GM19372 (cell line): ENCODE data around the gene PIR.

Source experiments
- ATAC-seq: cut with Tn5 transposase; IDR thresholded peaks from one replicate; pipeline ENCODE4 v1.9.1; 2021; ENCODE audit warnings: mild to moderate bottlenecking, low read depth, moderate library complexity; ENCODE audit not compliant: unreplicated experiment

Gene PIR

DNA sequence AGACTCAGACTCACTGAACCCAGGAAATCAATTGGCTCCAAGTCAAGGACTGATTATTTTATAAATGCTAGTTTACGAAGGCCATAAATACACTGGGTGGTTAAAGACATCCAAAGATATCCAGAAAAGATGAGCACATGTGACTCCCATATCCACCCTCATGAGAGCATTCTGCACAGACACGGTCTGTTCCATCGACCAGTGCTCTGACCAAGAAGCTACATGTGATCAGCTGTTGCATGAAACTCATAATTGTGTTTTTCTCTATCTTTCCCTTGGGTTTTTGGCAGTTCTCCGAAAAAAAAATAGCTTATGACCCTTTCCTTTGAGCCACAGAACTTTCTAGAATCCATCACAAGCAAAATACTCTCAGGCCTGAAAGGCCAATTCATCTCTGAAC lies 2.7 kb upstream of the PIR start:
- no peak for ATAC-seq

DNA sequence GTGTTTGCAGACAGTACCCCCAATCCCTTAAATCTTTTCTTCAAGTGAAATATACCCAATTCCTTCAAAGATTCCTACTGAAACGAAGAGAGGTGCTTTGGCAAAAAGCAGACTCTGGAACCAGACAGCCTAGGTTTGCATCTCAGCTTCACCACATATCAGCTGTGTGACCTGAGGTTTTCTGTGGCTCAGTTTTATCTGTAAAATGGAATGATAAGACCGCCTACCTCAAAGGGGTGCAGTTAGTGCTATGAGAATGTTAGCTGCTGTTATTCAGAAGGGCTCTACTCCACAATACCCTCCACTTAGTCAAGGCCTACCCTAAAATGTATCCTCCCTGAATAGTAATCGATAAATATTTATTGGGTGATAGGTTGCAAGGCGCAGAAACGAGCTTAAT lies 664 bp downstream of the PIR start:
- no peak for ATAC-seq

DNA sequence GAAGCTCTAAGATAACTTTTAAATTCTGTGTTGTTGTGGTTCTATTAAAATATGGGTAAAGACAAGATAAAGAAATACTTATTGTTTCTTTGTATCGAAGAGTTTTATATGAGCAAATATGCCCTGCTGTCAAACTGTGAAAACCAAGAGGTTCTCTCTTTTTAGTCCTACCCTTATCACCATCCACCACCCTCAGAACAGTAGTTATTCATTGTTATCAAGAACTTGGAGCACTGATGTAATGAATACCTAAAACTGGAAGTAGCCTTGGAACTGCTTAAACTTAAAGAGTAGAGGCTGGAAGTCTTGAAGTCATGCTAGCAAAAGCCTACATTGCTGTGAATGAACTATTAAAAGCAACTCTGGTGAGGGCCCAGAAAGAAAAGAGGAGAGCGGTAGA lies 9.2 kb downstream of the PIR start:
- no peak for ATAC-seq

DNA sequence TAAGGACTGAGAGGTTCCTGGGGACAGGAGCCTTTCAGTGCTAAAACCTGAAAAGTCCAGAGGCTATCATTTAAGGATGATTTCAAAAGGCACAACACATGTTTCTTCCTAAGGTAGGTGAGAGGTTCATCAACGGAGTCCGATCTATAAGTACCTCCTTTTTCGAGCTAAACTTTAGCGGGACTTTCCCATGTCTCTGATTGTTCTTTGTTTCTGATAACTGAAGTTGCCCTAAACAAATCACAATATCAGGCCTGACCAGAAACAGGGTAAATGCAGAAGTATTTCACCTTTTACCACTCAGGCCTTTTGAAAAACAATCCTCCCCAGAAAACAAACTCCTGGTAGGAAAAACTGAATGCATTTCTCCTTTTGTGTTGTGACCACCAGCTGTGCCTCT lies 17.6 kb downstream of the PIR start:
- no peak for ATAC-seq

DNA sequence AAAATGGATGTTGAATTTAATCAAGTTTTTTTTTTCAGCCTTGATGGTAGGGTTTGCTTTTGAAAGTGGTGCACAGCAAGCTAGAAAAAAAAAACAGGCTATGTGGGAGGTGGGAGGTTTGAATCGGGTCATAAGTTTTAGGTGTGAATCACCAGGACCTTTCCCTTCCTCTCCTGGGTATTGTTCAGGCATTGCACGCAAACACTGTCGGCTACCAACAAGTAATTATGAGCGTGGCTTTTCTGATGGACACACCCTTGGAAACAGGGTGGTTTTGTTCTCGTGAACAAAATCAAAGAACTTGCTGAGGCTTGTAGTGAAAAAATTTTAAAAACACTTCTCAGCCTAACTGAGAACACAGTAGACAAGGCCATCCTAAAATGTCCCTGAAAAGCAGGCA lies 18.1 kb downstream of the PIR start:
- ATAC-seq = no peak

DNA sequence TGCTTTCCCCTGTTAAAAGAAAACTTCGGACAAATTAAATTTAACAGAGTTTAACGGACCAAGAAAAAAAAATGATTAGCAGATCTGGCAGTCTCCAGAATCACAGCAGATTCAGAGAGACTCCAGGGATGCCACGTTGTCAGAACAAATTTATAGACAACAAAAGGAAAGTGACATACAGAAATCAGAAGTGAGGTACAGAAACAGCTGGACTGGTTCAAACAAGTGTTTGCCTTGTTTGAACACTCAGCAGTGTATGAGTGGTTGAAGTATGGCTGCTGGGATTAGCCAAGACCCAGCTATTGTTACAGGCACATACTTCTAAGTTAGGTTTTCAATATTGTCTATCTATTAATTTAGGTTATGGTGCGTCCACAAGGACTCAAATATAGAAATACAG lies 19.1 kb downstream of the PIR start:
- ATAC-seq = no peak

DNA sequence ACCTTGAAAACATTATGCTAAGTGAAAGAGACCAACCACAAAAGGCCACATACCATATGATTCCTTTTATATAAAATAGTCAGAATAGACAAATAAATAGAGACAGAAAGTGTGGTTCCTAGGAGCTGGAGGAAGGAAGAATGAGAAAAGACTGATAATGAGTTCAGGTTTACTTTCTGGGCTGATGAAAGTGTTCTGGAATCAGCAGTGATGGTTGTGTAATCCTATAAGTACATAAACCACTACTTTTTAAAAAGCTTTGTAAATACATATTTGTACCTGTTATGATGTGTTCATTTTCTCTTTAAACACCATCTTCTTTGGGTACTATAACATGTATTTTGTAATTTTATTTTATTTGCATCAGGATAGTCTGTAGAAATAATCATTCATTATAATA lies 20.6 kb downstream of the PIR start:
- ATAC-seq = no peak

DNA sequence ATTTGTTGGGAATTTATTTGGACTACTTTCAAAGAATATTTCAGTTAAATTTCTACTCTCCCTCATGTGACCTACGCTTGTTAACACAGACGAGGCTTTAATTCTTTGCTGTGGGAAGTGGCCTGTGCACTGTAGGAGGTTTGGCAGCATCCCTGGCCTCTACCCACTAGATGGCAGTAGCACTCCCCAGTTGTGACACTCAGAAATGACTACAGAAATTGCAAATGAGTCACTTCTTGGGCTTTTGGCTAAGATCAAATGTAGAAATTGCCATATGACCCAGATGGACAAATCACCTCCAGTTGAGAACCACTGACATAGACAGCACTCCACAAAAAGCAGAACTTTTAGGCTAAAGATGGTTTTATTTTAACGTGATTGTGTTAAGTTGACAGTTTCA lies 22.1 kb downstream of the PIR start:
- ATAC-seq = peak; percentile 68

DNA sequence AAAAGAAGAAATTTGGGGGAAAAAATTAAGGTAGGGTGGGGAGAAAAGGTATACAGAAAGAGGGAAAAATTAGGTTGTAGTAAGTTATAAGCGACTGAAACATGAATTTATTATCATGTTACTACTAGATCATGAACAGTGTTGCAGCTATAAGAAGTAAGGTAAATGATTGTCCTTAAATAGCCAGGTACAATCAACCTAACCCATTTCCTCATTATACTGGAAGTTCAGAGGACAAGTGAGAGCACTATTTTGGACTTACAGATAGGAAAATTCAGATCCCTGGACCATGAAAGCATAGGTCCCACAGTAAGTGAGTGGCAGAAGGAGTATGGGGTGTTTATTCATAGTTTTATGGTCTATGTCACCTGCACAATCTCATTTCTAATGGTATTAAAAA lies 23.5 kb downstream of the PIR start:
- ATAC-seq = no peak

DNA sequence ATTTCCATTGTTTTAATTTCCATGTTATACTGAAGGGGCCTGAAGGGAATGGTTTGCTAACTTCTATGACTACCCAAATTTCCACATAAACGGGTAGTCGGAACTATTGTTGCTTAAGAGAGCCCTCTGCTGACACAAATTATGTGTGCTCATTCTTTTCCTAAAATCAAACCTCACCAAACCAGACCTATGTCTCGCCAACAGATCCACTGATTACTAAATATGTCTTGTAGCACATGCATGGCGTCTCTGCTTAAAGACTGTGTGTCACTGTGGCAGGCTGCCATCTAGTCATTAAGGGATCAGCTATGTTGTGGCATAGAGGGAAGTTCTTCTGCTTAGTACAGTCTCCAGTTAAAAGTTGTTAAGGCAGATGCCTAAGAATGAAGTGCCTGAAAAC lies 25.1 kb downstream of the PIR start:
- no peak for ATAC-seq

DNA sequence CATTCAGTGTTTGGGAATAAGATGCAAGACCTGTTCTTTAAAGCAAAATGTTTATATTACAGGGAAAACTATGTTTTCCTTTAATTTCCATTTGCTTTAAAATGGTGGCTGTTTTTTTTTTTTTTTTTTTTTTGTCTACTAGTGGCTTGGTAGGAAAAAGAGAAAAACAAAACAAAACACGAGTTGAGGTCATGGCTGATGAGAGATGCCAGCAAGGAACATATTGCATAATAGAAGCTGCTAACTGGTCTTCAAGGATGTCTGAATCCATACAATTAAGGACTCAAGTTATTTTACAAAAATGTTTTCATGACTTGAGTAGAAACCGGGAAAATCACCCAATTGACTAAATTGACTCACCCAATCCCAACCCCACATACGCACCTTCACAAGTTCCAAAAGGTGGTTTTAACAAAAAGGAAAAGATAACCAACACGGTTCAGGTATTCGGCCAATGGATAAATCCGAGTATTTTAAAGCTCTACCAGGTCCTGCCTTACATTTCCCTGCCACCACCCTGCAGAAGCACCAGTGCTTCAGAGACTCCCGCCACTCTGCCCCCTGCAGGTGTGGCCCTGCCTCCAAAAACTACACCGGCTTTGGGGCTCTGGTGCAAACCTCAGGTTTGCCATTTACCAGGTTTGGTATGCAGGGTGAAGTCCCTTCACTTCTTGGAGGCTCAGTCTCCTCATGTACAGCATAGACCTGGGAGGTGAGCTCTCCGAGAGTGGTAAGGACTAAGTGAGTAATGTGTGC lies 27.1 kb downstream of the PIR start:
- ATAC-seq = no peak

DNA sequence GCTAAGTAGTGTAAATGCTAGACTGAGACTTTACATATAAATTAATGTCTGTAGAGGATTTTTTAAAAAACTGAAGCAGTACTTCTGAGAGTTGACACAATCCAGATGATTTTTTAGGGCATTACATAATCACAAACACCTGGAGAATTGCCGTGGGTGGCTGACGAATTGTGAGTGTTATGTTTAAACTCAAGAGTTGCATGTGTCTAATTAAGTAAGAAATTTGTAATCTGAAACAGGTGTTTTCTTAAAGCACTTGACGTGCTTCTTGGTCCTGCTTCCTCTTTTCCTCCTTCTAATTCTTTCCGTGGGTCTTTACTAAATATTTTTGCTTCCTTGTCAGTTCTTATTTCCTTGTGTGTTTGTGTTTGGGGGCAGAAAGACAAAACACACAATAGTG lies 27.8 kb downstream of the PIR start:
- ATAC-seq = no peak

DNA sequence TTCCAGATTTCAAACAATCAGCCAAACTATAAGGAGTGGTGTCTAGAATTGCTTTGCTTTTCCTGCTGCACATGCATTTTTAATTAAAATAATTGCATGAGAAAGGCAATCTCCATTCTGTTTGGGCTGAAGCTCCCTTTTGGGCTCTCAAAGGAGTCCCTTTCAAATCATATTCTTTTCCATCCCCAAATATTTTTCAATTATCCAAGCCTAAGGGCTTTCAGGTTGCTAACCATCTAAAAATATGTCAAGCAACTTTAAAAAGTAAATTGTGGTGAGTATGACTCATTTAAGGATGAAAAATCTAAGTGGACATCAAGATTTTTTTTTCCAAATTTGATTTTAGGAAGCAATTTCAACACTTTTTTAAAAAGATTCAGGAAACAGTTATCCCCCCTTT lies 28.4 kb downstream of the PIR start:
- ATAC-seq = no peak

DNA sequence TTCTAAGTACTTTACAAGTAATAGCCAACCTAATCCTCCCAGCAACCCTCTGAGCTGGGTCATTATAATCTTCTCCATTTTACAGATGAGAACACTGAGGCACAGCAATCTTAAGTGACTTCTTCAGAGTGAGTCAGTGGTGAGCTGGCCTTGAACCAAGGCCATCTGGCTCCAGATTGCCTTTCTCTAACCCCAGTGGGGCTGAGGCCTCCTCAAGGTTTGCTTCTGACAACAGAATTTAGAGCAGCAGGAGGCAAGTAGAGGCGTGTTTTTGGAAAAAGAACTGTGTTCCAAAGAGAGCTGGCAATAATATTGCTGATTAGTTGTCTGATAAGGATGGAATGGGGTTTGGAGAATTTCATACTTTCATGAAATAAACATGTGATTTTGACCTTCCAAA lies 41.2 kb downstream of the PIR start:
- ATAC-seq = no peak

DNA sequence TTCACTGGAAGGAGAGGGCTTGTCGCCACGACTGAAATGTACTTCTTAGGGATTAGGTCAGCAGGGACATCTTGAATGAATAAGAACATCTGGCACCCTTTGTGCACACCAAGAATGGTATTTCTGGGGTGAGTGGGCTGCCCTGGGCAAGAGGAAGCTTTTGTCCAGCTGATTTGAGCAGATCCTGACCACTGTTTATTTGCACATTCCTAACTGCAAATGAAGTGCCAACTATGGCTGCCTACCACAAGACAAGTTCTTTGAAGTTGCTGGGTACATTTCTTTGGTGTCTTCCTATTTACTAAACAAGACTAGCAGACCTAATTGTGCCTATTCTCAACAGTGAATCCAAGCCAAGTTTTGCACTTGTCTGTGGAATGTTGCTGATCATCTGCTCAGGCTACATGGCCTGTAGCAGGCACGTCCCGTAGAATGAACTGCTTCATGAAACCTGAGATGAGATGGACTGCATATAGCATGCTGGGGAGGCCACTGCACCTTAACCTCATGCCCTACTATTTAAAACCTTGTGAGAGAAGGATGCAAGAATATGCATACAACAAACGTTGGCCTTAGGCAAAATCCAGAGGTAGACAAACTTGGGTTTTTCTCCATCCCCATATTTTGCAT lies 45.0 kb downstream of the PIR start:
- no peak for ATAC-seq

DNA sequence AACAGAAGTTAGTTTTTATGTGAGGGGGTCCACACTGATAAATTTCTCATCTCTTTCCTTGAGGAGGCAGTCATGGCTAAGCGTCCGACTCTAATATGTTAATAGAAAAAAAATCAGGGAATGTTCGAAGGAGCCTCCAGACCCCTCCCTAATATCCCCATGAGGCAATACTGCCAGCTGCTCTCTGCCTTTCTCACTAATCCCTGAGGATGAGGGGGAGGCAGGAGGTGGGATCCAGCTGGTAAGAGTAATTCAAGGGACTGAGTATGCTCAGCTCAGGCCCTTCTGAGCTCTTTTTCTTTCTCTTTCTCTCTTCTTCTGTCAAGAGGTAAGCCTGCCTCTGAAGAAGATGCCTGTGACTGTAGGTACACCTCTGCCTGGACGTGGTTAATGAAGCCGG lies 51.7 kb downstream of the PIR start:
- ATAC-seq = no peak

DNA sequence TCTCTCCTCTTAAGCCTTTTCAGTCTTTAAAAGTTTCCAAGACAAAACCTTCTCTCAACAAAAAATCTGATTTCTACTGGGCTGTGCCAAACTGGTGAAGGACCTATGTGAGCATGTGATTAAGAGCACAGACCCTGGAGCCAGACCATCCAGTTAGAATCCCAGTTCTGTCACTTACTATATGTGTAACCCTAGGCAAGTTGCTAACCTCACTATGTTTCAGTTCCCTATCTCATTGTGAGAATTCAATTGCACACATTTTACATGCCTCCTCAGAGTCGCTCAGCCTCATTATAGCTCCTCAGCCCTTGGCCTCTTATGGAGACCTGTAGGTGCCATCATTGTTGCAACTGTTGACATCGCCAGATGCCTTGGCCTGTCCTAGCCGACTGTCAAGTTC lies 54.8 kb downstream of the PIR start:
- peak; percentile 80 for ATAC-seq

DNA sequence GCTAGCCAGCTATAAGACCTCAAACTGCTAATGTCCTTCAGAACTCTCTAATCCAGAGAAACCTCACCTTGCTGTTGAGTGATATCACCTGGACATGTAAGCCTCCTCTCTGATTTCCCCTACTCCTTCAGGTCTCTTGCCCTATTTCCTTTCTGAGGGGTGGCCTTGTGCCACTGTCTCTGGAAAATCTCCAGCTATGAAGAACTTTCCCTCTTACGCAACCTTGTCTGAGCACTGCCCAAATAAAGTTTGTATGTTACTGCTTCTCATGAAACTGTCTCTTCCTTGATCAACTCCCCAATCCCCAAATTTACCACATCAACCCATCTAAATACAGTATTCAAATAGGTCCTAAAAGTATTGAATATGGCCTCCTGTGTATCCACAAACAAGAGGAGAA lies 55.4 kb downstream of the PIR start:
- no peak for ATAC-seq

DNA sequence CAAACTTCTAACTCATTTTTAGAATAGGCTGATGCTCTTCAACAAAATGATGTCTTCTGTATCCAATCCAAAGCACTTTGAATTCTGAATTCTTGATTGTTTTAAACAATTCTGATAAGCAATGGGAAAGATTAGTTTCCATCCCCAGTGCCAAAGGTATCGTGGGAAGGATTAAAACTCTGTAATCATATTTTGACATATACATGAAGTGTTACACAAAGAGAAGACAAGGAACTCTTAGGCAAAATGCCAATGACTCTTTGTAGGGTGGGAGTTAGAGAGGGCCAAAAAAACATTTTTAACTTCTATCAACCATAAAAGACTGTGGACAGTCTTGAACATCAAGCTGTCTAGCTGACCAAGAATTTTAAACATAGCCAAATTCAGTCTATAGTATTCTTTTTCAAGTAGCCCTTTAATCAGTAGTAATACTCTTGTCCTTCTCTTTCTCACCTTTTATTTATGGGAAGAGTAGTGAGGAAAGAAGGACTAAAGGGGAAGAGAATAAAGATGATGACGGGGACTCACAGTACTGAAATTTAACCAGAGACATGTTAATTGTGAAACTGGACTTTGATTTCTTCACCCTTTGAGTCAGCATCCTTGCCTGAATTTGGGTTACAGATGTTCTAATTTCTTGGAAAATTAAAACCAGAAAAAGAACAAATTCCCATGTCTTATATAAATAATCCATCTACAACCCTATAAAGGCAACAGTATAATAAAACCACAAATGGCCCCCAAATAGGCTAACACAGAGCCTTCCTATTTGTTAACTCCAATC lies 57.1 kb downstream of the PIR start:
- no peak for ATAC-seq

DNA sequence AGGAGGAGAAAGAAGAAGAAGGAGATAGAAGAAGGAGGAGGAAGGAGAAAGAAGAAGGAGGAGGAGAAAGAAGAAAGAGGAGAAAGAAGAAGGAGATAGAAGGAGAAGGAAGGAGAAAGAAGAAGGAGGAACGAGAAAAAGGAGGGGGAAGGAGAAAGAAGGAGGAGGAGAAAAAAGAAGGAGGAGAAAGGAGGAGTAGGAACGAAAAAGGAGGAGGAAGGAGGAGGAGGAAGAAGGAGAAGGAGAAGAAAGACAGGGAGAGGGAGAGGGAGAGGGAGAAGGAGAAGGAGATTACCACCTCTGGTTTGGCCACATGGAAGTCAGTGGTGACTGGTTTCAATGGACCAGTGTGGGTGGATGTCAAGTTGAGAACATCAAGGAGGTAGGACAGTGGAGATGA lies 58.9 kb downstream of the PIR start:
- ATAC-seq = no peak

DNA sequence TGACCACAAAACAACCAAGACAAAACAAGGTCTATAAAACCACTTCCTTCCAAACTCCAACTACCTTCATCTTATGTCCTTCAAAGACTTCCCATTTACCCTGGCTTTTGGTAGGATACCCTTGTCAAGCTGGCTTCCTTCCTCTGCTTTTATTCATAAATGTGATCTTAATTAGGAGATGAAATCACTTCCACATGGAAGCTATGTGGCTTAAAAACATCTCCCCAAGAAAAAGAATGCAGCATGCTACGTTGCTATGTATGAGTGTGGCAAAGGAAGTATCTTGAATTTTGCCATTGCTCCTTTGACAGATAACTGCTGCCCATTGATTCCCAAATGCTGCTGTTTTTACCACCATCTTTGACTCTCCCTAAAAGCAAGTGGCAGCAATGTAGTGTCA lies 62.5 kb downstream of the PIR start:
- ATAC-seq = no peak

DNA sequence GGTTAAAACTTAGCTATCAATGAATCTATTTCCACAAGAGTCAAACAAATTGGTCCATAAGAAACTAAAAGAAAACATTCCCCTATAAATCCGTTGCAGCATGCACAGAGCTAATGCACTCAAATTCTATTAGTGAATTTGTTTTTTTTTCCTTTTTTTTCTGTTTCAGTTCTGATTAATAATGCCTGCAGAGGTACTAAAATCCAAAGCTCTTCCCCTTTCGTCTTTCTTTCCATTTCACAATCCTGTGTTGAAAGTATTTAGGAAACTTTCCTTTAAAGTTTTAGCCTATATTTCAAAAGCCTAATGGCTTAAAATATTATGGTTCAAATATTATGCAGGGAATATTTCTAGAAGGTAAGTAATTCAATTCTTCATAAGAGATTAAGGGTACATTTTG lies 63.1 kb downstream of the PIR start:
- no peak for ATAC-seq
